Right ventricle myocardium superior (tissue), 1 donor: ENCODE results near the gene STK38. TPM values are rescaled to one million over a fixed set of nuclear protein-coding genes. Genes with fewer than 3 reads are reported as not detected.
"Not testable (repeated sequence)": the region's sequence is repeated elsewhere in the genome, so short reads cannot be mapped to it uniquely, and the experiment has no call there.

ENCODE experiments used
- ATAC-seq: fragments of 200-7000 bp; cut with Tn5 transposase; one replicate; pipeline ENCODE4 v1.9.1; 2020; ENCODE audit warnings: mild to moderate bottlenecking; ENCODE audit not compliant: poor library complexity
- DNase-seq: peaks from one replicate; pipeline ENCODE4 v3.0.0-alpha.2; 2020
- intact Hi-C: fragments of 100-400 bp; cut with DNase I; formaldehyde crosslinking; loops from one replicate; pipeline ENCODE4 v1.11.2; 2022
- total RNA-seq: library from RNA; stranded (reverse); fragmentation: NEBNext Ultra II Directional; extraction: Animal tissue kit (Norgen Biotek cat#: 25700); gene quantifications from one replicate; pipeline ENCODE4 v1.2.1, GENCODE V29; 2021
- donor health status: DM: no; HTN: yes; CAD: no; lungs with severe emphysema.

STK38 gene
- total RNA-seq, 1 donor from 2014 or later = 21.2 TPM

DNA sequence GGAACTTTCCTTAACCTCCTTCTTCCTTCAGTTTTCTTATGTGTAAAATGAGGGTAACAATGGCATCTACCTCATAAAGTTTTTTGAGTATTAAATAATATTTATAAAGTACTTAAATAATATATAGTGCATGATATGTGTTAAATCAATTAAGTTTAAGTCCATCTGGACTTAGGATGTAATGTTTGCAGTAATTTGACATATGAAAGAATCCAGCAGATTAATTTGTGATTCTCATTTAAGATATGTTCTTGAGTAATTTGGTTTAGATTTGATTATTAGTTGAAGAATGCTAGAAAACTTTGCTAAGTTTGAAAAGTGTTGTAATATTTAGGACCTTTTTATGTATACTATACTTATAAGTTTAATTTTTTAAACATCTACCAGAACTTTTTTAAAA lies 86.4 kb downstream of the STK38 start:
- intact Hi-C loops = no loop called here
- DNase-seq (no peak), ATAC-seq (no peak)

DNA sequence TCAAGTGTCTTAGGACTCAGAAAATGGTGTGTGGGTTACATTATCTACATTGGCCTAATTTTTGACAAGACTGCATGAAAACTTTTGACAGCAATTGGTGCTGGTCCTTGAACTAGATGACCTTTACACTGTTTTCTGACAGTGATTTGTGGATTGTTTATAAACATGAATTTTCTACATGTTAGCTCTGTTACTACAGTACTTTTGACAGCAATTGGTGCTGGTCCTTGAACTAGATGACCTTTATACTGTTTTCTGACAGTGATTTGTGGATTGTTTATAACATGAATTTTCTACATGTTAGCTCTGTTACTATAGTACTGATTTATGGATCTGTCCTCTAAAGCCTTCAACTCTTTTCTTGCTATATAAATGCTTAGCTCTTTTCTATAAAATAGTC lies 87.8 kb downstream of the STK38 start:
- ATAC-seq (no peak), DNase-seq (no peak)
- intact Hi-C loops = no loop called here

DNA sequence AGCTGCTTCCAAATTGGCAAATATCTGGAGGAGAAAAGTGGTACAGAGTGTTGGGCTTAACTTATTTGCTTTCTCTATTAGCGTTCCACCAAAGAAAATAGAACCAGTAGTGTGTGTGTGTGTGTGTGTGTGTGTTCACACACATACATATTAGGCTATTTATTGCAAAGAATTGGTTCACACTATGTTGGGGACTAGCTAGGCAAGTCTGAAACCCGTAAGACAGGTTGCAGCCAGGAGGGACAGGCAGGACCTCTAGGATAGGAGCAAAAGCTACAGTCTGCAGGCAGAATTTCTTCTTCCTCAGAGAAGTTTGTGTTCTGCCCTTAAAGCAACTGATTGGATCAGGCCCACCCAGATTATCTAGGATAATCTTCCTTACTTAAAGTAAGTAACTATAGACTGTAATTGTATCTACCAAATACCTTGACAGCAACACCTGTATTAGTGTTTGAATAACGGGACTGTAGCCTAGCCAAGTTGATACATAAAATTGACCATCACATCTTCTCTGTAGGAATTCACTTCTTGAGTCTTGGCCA lies 91.7 kb downstream of the STK38 start:
- ATAC-seq = no peak
- no peak for DNase-seq
- intact Hi-C loops = no loop called here

DNA sequence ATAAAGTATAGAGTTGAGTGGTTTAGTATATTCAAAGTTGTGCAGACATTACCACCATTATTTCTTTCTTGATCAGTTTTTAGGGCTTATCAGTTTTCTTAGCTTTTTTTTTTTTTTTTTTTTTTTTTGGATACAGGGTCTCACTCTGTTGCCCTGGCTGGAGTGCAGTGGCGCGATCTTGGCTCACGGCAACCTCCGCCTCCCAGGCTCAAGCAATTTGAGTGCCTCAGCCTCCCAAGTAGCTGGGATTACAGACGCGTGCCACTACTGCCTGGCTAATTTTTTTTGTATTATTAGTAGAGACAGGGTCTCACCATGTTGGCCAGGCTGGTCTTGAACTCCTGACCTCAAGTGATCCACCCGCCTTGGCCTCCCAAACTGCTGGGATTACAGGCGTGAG lies 94.4 kb downstream of the STK38 start:
- intact Hi-C loops, ATAC-seq, DNase-seq: not testable (repeated sequence)

DNA sequence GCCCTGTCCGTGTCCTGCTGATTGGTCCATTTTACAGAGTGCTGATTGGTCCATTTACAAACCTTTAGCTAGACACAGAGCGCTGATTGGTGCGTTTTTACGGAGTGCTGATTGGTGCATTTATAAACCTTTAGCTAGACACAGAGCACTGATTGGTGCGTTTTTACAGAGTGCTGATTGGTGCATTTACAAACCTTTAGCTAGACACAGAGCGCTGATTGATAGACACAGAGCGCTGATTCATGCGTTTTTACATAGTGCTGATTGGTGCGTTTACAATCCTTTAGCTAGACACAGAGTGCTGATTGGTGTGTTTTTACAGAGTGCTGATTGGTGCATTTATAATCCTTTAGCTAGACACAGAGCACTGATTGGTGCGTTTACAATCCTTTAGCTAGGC lies 98.1 kb downstream of the STK38 start:
- ATAC-seq, DNase-seq: not testable (repeated sequence)
- intact Hi-C loops = loop anchor here (10.0 kb wide), 1 partner anchor 146 kb away; the partner anchor contains the start of gene SRSF3

DNA sequence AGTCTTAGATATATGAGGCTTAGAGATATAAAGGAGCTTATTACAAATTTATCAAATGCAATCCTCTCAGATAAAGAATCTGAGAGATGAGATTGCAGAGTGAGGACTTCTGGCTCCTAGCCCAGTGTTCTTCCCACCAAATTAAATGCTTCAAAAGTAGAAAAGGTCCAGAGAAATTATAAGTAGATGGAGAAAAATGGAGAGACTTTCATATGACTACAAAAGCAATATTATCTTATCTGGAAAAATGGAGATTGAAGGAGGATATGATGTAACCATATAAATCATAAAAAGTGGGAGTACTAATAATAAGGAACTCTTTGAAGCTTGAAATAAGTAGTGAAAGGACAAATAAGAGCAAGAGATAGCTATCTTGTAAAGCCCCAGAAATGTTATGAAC lies 101.7 kb downstream of the STK38 start:
- intact Hi-C loops = loop anchor here (10.0 kb wide), 1 partner anchor 149 kb away; the partner anchor contains the start of gene SRSF3
- DNase-seq = no peak
- ATAC-seq = no peak

DNA sequence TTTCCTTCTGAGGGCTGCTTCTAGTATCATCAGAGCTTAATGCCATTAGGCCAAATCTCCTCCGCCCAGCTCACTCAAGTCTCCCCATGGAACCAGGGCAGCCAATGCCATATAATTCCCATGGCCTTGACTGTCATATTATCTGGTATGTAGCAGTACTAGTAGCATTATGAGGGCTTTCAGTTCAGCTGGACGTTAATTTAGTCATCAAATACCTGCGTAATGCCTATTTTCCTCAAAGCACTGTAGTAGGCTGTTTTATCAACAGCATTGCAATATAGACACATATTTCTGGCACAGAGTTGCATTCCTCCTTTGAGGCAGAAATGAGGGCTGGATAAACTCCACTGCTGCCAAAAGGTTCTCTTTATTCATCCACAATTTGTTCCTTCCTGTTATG lies 102.8 kb downstream of the STK38 start:
- no peak for ATAC-seq
- no peak for DNase-seq
- intact Hi-C loops = loop anchor here (10.0 kb wide), 1 partner anchor 150 kb away; the partner anchor contains the start of gene SRSF3

Other genes starting within 250 kb of the STK38 start
- gene BNIP5, start 210.6 kb downstream of the STK38 start, total RNA-seq = not detected
- not detected for gene ETV7, start 159.8 kb downstream of the STK38 start, total RNA-seq
- 0.13 TPM for gene PXT1, start 104.6 kb downstream of the STK38 start, total RNA-seq
- gene KCTD20, start 104.5 kb downstream of the STK38 start, total RNA-seq = 22.1 TPM
- 122 TPM for gene SRSF3, start 46.9 kb upstream of the STK38 start, total RNA-seq
- 54.5 TPM for gene CDKN1A, start 131.2 kb upstream of the STK38 start, total RNA-seq
- not detected for gene RAB44, start 150.3 kb upstream of the STK38 start, total RNA-seq